NCI-H2029 (cell line): ENCODE measurements around the gene VAMP5.
"Not testable (repeated sequence)": the region's sequence is repeated elsewhere in the genome, so short reads cannot be mapped to it uniquely, and the experiment has no call there.

ENCODE experiments used
- DNase-seq: peaks from one replicate; lab custom pipeline; 2025; lab: John Stamatoyannopoulos, UW

VAMP5 gene

GRCh38 chr2:85601771-85602475 lies 17.7 kb downstream of the VAMP5 start:
- DNase-seq: no peak

GRCh38 chr2:85602476-85603234 lies 18.4 kb downstream of the VAMP5 start, which contains the start of gene TMEM150A:
TMEM150A (minus strand) TSS chr2:85602698; CDS start chr2:85601948, 750 bp downstream.
- DNase-seq: peak; percentile 57

GRCh38 chr2:85604133-85604444 lies 19.9 kb downstream of the VAMP5 start:
- not testable (repeated sequence) for DNase-seq

- no peak for DNase-seq
Observed at GRCh38 chr2:85604568-85605339, 20.5 kb downstream of the VAMP5 start.

GRCh38 chr2:85605406-85606115 lies 21.3 kb downstream of the VAMP5 start:
- DNase-seq: no peak

GRCh38 chr2:85606116-85606455 lies 21.9 kb downstream of the VAMP5 start:
- no peak for DNase-seq

GRCh38 chr2:85607268-85608215 lies 23.3 kb downstream of the VAMP5 start:
- DNase-seq: no peak

GRCh38 chr2:85611217-85611704 lies 27.0 kb downstream of the VAMP5 start:
- DNase-seq: no peak

- DNase-seq: peak; percentile 77
Observed at GRCh38 chr2:85611705-85612587, 27.7 kb downstream of the VAMP5 start, which contains the start of gene C2orf68. C2orf68 (minus strand) TSS chr2:85612066; CDS start chr2:85611984, 82 bp downstream.

- DNase-seq: no peak
Observed at GRCh38 chr2:85613717-85614515, 29.7 kb downstream of the VAMP5 start.

GRCh38 chr2:85614757-85615156 lies 30.5 kb downstream of the VAMP5 start:
- DNase-seq: not testable (repeated sequence)

GRCh38 chr2:85615413-85615728 lies 31.1 kb downstream of the VAMP5 start:
- DNase-seq: no peak

GRCh38 chr2:85617723-85618122 lies 33.5 kb downstream of the VAMP5 start:
- DNase-seq: not testable (repeated sequence)

- DNase-seq: no peak
Observed at GRCh38 chr2:85619617-85620016, 35.4 kb downstream of the VAMP5 start.

GRCh38 chr2:85621338-85621737 lies 37.1 kb downstream of the VAMP5 start:
- DNase-seq: no peak

GRCh38 chr2:85623991-85624390 lies 39.8 kb downstream of the VAMP5 start:
- DNase-seq: no peak

GRCh38 chr2:85628658-85629057 lies 44.4 kb downstream of the VAMP5 start:
- DNase-seq: no peak

GRCh38 chr2:85631316-85631715 lies 47.1 kb downstream of the VAMP5 start:
- DNase-seq: no peak

GRCh38 chr2:85635011-85635410 lies 50.8 kb downstream of the VAMP5 start:
- DNase-seq: no peak
